GM12875 (cell line): ENCODE results near the gene FAM168A.

ENCODE experiments used
- H3K4me3 ChIP-seq: one replicate; pipeline ENCODE4 v1.5.1; 2011; ENCODE audit warnings: low read depth, low read length, control low read depth
- CTCF ChIP-seq: IDR thresholded peaks from 2 replicates; pipeline ENCODE4 v1.5.1; 2011; ENCODE audit warnings: low read depth, mild to moderate bottlenecking, control low read depth, inconsistent platforms, low read length, moderate library complexity, borderline replicate concordance; ENCODE audit not compliant: insufficient read depth

The FAM168A gene

GRCh38 chr11:73508243-73509176 is 89.4 kb downstream of the FAM168A start:
- TF ChIP-seq CTCF = no peak
- no peak overlapping the region for H3K4me3 ChIP-seq

DNA sequence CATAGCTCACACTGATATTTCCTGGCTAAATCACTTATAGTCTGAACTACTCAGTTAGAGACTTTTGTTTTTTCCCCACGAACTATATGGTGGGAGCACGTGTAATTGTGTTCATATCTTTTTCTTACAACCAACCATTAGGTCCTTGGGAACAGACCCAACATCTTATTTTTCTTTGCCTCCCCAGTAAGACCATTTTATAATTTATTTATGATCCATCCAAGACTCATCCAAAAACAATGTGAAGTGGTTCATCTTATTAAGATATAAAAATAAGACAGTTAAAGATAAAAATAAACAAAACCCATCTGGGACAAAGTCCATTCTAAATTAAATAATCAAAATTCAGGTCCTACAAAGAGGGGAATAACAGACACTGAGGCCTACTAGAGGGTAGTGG is 90.8 kb downstream of the FAM168A start:
- H3K4me3 ChIP-seq = no peak overlapping the region
- no peak for TF ChIP-seq CTCF

DNA sequence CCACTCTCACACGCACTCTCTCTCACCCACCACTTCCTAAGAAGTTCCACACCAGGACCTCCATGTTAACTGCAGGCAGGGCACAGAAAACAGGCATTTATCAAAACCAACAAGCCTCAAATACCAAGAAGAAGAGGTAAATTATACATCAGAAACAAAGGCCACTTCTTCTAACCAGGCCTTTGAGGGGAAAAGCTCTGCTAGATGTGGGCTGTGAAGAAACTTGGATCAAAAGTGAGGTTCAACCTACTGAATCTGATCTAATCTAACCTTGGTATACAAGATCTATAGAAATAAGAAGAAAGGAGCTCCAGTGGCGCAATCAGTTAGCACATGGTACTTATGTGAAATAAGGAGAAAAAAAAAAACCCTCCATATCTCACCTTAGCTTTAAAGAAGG is 91.9 kb downstream of the FAM168A start:
- TF ChIP-seq CTCF = no peak
- no peak overlapping the region for H3K4me3 ChIP-seq

- H3K4me3 ChIP-seq = no peak overlapping the region
- TF ChIP-seq CTCF = no peak
Observed at GRCh38 chr11:73498343-73498742, 99.6 kb downstream of the FAM168A start.

DNA sequence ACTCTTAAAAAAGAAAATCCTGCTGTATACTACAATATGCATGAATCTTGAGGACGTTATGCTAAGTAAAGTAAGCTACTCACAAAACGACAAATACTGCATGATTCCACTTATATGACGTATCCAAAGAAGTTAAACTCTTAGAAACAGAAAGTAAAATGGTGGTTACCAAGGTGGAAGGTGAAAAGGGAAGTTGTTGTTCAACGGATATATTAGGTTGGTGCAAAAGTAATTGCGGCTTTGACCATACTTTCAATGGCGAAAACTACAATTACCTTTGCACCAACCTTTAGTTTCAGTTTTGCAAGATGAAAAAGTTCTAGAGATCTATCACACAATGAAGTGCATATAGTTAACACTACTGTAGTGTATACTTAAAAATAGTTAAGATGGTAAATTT is 101.8 kb downstream of the FAM168A start:
- TF ChIP-seq CTCF = no peak

GRCh38 chr11:73495731-73496130 is 102.2 kb downstream of the FAM168A start:
- TF ChIP-seq CTCF = no peak
- no peak overlapping the region for H3K4me3 ChIP-seq

More for the DNA sequence above, 101.8 kb downstream of the FAM168A start:
- no peak overlapping the region for H3K4me3 ChIP-seq

- no peak for TF ChIP-seq CTCF
- H3K4me3 ChIP-seq = no peak overlapping the region
Observed at GRCh38 chr11:73493956-73494598, 103.8 kb downstream of the FAM168A start.
